Ovary (tissue), 3 donors: ENCODE data around the gene EFNA3.

ENCODE experiments used
- EP300 ChIP-seq: sonication (generic); formaldehyde crosslinking; IDR thresholded peaks from one replicate; pipeline ENCODE4 v1.6.1; 2017; ENCODE audit warnings: antibody characterized with exemption
- TF ChIP-seq, protein P1 (sequence below), 3 donors: fragments of 450-650 bp in 2 of 3; fragments of 200-600 bp in 1 of 3; IDR thresholded peaks; one replicate each; pipeline versions ENCODE4 v1.5.1 to v1.8.0; 2016 to 2022; ENCODE audit warnings: antibody characterized with exemption in 3 of 3, mild to moderate bottlenecking in 1 of 3
- donor health status: DM: no; HTN: no; CAD: no.

DNA sequence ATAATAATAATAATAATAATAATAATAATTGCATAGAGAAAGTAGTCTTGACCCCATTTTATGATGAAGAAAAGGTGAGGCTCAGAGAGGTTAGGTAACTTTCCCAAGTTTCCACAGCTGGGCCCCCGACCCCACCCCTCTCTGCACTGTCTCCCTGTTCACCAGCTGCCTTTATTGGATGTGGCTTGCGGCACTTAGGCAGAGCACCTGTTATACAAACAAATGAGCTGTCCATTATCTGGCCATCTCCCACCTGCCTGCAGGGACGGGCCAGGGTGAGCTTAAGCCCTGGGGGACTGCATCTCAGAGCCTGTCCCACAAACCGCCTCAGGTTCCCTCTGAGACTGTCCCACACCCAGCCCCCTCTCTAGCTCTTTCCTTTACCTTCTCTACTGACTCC, 39.0 kb downstream of the EFNA3 start:
- TF ChIP-seq, protein P1, sequence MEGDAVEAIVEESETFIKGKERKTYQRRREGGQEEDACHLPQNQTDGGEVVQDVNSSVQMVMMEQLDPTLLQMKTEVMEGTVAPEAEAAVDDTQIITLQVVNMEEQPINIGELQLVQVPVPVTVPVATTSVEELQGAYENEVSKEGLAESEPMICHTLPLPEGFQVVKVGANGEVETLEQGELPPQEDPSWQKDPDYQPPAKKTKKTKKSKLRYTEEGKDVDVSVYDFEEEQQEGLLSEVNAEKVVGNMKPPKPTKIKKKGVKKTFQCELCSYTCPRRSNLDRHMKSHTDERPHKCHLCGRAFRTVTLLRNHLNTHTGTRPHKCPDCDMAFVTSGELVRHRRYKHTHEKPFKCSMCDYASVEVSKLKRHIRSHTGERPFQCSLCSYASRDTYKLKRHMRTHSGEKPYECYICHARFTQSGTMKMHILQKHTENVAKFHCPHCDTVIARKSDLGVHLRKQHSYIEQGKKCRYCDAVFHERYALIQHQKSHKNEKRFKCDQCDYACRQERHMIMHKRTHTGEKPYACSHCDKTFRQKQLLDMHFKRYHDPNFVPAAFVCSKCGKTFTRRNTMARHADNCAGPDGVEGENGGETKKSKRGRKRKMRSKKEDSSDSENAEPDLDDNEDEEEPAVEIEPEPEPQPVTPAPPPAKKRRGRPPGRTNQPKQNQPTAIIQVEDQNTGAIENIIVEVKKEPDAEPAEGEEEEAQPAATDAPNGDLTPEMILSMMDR (IDR thresholded peaks at IDR 0.05), result no peak
- no peak for TF ChIP-seq EP300
